ENCODE results near the gene KLHL2.

GRCh38 chr4:165185448-165185847 lies 21.9 kb upstream of the KLHL2 start:
- TF ChIP-seq CTCF (IDR thresholded peaks at IDR 0.05; ENCODE audit: insufficient read depth, low read length) = no peak
- no peak for TF ChIP-seq POLR2AphosphoS5 (IDR thresholded peaks at IDR 0.05; ENCODE audit: low read depth)
- TF ChIP-seq, protein P1, sequence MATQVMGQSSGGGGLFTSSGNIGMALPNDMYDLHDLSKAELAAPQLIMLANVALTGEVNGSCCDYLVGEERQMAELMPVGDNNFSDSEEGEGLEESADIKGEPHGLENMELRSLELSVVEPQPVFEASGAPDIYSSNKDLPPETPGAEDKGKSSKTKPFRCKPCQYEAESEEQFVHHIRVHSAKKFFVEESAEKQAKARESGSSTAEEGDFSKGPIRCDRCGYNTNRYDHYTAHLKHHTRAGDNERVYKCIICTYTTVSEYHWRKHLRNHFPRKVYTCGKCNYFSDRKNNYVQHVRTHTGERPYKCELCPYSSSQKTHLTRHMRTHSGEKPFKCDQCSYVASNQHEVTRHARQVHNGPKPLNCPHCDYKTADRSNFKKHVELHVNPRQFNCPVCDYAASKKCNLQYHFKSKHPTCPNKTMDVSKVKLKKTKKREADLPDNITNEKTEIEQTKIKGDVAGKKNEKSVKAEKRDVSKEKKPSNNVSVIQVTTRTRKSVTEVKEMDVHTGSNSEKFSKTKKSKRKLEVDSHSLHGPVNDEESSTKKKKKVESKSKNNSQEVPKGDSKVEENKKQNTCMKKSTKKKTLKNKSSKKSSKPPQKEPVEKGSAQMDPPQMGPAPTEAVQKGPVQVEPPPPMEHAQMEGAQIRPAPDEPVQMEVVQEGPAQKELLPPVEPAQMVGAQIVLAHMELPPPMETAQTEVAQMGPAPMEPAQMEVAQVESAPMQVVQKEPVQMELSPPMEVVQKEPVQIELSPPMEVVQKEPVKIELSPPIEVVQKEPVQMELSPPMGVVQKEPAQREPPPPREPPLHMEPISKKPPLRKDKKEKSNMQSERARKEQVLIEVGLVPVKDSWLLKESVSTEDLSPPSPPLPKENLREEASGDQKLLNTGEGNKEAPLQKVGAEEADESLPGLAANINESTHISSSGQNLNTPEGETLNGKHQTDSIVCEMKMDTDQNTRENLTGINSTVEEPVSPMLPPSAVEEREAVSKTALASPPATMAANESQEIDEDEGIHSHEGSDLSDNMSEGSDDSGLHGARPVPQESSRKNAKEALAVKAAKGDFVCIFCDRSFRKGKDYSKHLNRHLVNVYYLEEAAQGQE (IDR thresholded peaks at IDR 0.05; ENCODE audit: insufficient replicate concordance, low read depth) = no peak
- no peak for TF ChIP-seq GABPA (IDR thresholded peaks at IDR 0.05; ENCODE audit: low read depth)

Measured in HL-60 (cell line).